Transverse colon (tissue), 3 donors: ENCODE data around the gene FRAS1.

ENCODE experiments used
- POLR2A ChIP-seq: fragments of 450-650 bp; IDR thresholded peaks from one replicate; pipeline ENCODE4 v1.6.1; 2016; ENCODE audit warnings: antibody characterized with exemption, mild to moderate bottlenecking, moderate library complexity
- TF ChIP-seq, protein P1 (sequence below), 5 experiments: fragments of 200-600 bp in 3 of 5; fragments of 450-650 bp in 2 of 5; sonication (generic) in 3 of 5; IDR thresholded peaks; 1 replicate in 2 of 5; 2 replicates in 3 of 5; pipeline ENCODE4 v1.5.1; 2016 to 2017; ENCODE audit warnings: antibody characterized with exemption in 5 of 5, inconsistent platforms in 3 of 5, mild to moderate bottlenecking in 2 of 5, moderate library complexity in 1 of 5

DNA sequence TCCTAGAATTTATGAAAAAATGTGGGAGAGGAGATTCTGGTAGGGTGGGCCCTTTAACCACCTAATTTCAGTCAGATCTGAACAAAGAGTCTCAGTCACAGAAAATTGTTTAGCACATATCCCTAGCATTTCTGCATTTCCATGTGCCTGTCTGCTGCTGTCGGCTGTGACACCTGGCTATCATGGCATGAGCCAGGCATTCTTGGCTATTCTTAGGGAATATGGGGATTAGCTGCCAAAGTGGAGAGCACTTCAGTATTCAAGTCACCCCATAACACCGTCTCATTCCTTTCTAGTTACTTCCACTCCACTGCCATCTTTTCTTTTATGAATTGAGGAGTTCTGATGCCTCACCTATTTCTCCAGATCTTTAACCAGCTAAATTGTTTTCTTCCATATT, 211.5 kb downstream of the FRAS1 start:
- TF ChIP-seq, protein P1, sequence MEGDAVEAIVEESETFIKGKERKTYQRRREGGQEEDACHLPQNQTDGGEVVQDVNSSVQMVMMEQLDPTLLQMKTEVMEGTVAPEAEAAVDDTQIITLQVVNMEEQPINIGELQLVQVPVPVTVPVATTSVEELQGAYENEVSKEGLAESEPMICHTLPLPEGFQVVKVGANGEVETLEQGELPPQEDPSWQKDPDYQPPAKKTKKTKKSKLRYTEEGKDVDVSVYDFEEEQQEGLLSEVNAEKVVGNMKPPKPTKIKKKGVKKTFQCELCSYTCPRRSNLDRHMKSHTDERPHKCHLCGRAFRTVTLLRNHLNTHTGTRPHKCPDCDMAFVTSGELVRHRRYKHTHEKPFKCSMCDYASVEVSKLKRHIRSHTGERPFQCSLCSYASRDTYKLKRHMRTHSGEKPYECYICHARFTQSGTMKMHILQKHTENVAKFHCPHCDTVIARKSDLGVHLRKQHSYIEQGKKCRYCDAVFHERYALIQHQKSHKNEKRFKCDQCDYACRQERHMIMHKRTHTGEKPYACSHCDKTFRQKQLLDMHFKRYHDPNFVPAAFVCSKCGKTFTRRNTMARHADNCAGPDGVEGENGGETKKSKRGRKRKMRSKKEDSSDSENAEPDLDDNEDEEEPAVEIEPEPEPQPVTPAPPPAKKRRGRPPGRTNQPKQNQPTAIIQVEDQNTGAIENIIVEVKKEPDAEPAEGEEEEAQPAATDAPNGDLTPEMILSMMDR (IDR thresholded peaks at IDR 0.05) = no peak
- no peak for TF ChIP-seq POLR2A
